ENCODE results near the gene HEPN1. TPM values are rescaled to one million over a fixed set of nuclear protein-coding genes. Genes with fewer than 3 reads are reported as not detected.
A peak's percentile ranks its signal among the peaks of the same experiment; 100 is the strongest.

HEPN1 gene
- total and polyA plus RNA-seq, 2 experiments from 2014 or later: not detected

GRCh38 chr11:124869856-124870387 is 49.1 kb upstream of the HEPN1 start:
- peaks cover 100% of the 10 kb centered on the region for H3K27me3 ChIP-seq (ENCODE audit: insufficient read depth)
- H3K36me3 Mint-ChIP-seq (ENCODE audit: low read depth): no peaks in the 10 kb centered on the region
- H3K27me3 Mint-ChIP-seq (ENCODE audit: insufficient read depth, low read depth, poor library complexity): peaks cover 98% of the 10 kb centered on the region
- no peak for ATAC-seq
- H3K4me3 Mint-ChIP-seq: no peak overlapping the region
- H3K4me3 ChIP-seq: no peak overlapping the region
- DNase-seq (ENCODE audit: low spot score): no peak
- no peak overlapping the region for H3K27ac Mint-ChIP-seq
- no peak overlapping the region for H2AFZ ChIP-seq
- peaks cover 11% of the 10 kb centered on the region; the same call in 1 of the 2 replicates for H3K4me1 ChIP-seq (ENCODE audit: insufficient read depth)
- H3K36me3 ChIP-seq (ENCODE audit: insufficient read depth): no peaks in the 10 kb centered on the region
- H3K9me3 Mint-ChIP-seq: no peaks in the 10 kb centered on the region; the same call in 2 of the 3 replicates
- no peak overlapping the region for H3K4me2 ChIP-seq
- H3K4me1 Mint-ChIP-seq: peaks cover 28% of the 10 kb centered on the region
- no peaks in the 10 kb centered on the region for H3F3A ChIP-seq (replicated peaks; ENCODE audit: low read depth)
- no peaks in the 10 kb centered on the region for H3K79me2 ChIP-seq (replicated peaks; ENCODE audit: insufficient read depth)
- H3K27ac ChIP-seq (ENCODE audit: low read depth): no peak overlapping the region
- TF ChIP-seq EZH2phosphoT487 (IDR thresholded peaks at IDR 0.05; ENCODE audit: unreplicated experiment): no peak
- TF ChIP-seq EZH2 (IDR thresholded peaks at IDR 0.05; ENCODE audit: low read depth, unreplicated experiment): peak; percentile 21
- H3K9me2 ChIP-seq (ENCODE audit: insufficient read depth): no peaks in the 10 kb centered on the region
- H4K20me1 ChIP-seq (replicated peaks; ENCODE audit: insufficient read depth): peaks cover 14% of the 10 kb centered on the region

GRCh38 chr11:124870430-124870829 is 48.6 kb upstream of the HEPN1 start:
- no peaks in the 10 kb centered on the region for H3K9me2 ChIP-seq (ENCODE audit: insufficient read depth)
- no peak overlapping the region for H3K27ac ChIP-seq (ENCODE audit: low read depth)
- H3K4me1 Mint-ChIP-seq: peaks cover 29% of the 10 kb centered on the region
- H3K27me3 Mint-ChIP-seq (ENCODE audit: insufficient read depth, low read depth, poor library complexity): peaks cover 98% of the 10 kb centered on the region
- no peak overlapping the region for H3K4me2 ChIP-seq
- no peak overlapping the region for H3K27ac Mint-ChIP-seq
- peaks cover 100% of the 10 kb centered on the region for H3K27me3 ChIP-seq (ENCODE audit: insufficient read depth)
- no peaks in the 10 kb centered on the region for H3K36me3 Mint-ChIP-seq (ENCODE audit: low read depth)
- H3K9me3 Mint-ChIP-seq: no peaks in the 10 kb centered on the region; the same call in 2 of the 3 replicates
- ATAC-seq (no peak), DNase-seq (ENCODE audit: low spot score) (no peak)
- no peaks in the 10 kb centered on the region for H3K79me2 ChIP-seq (replicated peaks; ENCODE audit: insufficient read depth)
- no peak overlapping the region for H3K4me3 ChIP-seq
- peaks cover 12% of the 10 kb centered on the region; the same call in 1 of the 2 replicates for H3K4me1 ChIP-seq (ENCODE audit: insufficient read depth)
- no peak overlapping the region for H3K4me3 Mint-ChIP-seq
- no peaks in the 10 kb centered on the region for H3F3A ChIP-seq (replicated peaks; ENCODE audit: low read depth)
- H2AFZ ChIP-seq: no peak overlapping the region
- peaks cover 13% of the 10 kb centered on the region for H4K20me1 ChIP-seq (replicated peaks; ENCODE audit: insufficient read depth)
- H3K36me3 ChIP-seq (ENCODE audit: insufficient read depth): no peaks in the 10 kb centered on the region
- TF ChIP-seq ZNF462 (CRISPR knock-in tag; IDR thresholded peaks at IDR 0.05) (no peak), ZNF331 (CRISPR knock-in tag; IDR thresholded peaks at IDR 0.05; ENCODE audit: low read depth) (no peak), NANOG (IDR thresholded peaks at IDR 0.05; ENCODE audit: borderline replicate concordance) (no peak), STAT1 (IDR thresholded peaks at IDR 0.05; ENCODE audit: unreplicated experiment) (no peak), ZNF114 (CRISPR knock-in tag; IDR thresholded peaks at IDR 0.05) (no peak), CREB1 (CRISPR knock-in tag; IDR thresholded peaks at IDR 0.05; ENCODE audit: low read depth) (no peak), JUNB (IDR thresholded peaks at IDR 0.05; ENCODE audit: unreplicated experiment) (no peak), EZH2 (IDR thresholded peaks at IDR 0.05; ENCODE audit: low read depth, unreplicated experiment) (no peak), REST (IDR thresholded peaks at IDR 0.05; ENCODE audit: unreplicated experiment) (no peak), POLR2AphosphoS5 (IDR thresholded peaks at IDR 0.05; ENCODE audit: low read depth) (no peak)

All from GM23338 (cell line).